Skeletal muscle satellite cell (primary cell): ENCODE data around the gene KCNG2.

Experiments used
- H3K27me3 ChIP-seq: 2 replicates; pipeline ENCODE4 v1.7.0; 2013; ENCODE audit warnings: low read length; ENCODE audit not compliant: control insufficient read depth, insufficient read depth
- H3K36me3 ChIP-seq: 2 replicates; pipeline ENCODE4 v1.7.0; 2013; ENCODE audit warnings: mild to moderate bottlenecking, control low read depth, low read length; ENCODE audit not compliant: insufficient read depth
- H3K4me1 ChIP-seq: 2 replicates; pipeline ENCODE4 v1.7.0; 2013; ENCODE audit warnings: low read length; ENCODE audit not compliant: control insufficient read depth, insufficient read depth
- H3K4me2 ChIP-seq: 2 replicates; pipeline ENCODE4 v1.7.0; 2013; ENCODE audit warnings: mild to moderate bottlenecking, low read length
- H3K4me3 ChIP-seq: 2 replicates; pipeline ENCODE4 v1.7.0; 2013; ENCODE audit warnings: low read length
- H3K9ac ChIP-seq: 2 replicates; pipeline ENCODE4 v1.7.0; 2013; ENCODE audit warnings: mild to moderate bottlenecking, low read depth, low read length, moderate library complexity
- H3K9me3 ChIP-seq: replicated peaks from 2 replicates; pipeline ENCODE4 v1.7.0; 2013; ENCODE audit warnings: mild to moderate bottlenecking, control low read depth, low read length

Gene KCNG2

DNA sequence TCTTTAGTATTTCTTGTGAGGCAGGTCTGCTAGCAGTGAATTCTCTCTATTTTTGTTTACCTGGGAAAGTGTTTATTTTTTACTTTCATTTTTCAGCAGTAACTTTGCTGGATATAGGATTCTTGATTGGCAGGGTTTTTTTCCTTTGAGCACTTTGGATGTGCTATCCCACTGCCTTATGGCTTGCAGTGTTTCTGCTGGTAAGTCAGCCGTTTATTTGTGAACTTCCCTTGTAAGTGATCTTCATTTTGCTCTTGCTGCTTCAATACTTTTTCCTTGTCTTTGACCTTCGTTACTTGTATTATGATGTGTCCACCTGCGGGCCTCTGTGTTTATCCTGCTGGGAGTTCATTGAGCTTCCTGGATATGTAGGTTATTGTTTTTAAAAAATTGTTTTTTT lies 99.0 kb downstream of the KCNG2 start:
- H3K9me3 ChIP-seq = peaks cover 56% of the 10 kb centered on the region
- H3K27me3 ChIP-seq = no peaks in the 10 kb centered on the region
- no peak overlapping the region for H3K4me2 ChIP-seq
- H3K36me3 ChIP-seq = peaks cover under 1% of the 10 kb centered on the region
- no peak overlapping the region for H3K9ac ChIP-seq
- no peaks in the 10 kb centered on the region for H3K4me1 ChIP-seq
- H3K4me3 ChIP-seq = no peak overlapping the region

DNA sequence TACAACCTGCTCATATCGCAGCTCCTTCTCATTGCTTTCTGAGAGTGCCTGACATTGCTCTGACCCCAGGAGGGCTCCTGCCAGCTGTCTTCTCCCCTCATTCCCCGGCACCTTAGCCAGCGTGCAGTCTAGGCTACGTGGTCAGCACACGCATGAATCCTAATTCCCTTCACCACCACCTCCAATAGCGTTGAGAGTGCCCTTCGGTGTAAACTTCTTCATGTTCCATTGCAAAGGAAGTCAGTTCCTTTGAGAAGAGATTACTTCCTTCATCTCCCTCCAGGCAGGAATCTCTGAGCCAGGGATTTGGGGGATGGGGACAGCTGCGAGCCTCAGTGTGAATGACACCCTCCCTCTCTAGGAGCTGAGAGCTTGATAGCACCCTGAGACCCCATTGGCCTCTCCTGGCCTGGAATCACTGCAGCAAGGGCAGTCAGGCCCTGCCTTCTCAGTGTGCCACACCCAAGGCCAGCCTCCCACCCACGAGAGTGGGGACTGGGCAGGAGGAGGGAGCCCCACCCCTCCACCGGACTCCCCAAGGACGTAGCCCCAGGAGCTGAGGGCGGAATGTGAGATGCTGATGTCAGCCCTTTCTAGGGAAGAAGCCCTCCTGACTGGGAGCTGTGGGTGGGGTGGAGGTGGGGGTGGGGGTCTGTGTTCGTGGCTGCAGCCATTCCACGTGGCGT lies 100.3 kb downstream of the KCNG2 start:
- H3K4me1 ChIP-seq = no peaks in the 10 kb centered on the region
- H3K4me2 ChIP-seq = no peak overlapping the region
- H3K36me3 ChIP-seq = peaks cover 14% of the 10 kb centered on the region
- no peaks in the 10 kb centered on the region for H3K27me3 ChIP-seq
- no peak overlapping the region for H3K4me3 ChIP-seq
- peaks cover 46% of the 10 kb centered on the region for H3K9me3 ChIP-seq
- no peak overlapping the region for H3K9ac ChIP-seq

- Histone ChIP-seq H3K4me3 (no peak overlapping the region), H3K9ac (no peak overlapping the region), H3K27me3 (no peaks in the 10 kb centered on the region), H3K36me3 (peaks cover 24% of the 10 kb centered on the region), H3K9me3 (peaks cover 36% of the 10 kb centered on the region), H3K4me2 (no peak overlapping the region), H3K4me1 (no peaks in the 10 kb centered on the region)
Measured at GRCh38 chr18:79898952-79899608, 101.3 kb downstream of the KCNG2 start.

DNA sequence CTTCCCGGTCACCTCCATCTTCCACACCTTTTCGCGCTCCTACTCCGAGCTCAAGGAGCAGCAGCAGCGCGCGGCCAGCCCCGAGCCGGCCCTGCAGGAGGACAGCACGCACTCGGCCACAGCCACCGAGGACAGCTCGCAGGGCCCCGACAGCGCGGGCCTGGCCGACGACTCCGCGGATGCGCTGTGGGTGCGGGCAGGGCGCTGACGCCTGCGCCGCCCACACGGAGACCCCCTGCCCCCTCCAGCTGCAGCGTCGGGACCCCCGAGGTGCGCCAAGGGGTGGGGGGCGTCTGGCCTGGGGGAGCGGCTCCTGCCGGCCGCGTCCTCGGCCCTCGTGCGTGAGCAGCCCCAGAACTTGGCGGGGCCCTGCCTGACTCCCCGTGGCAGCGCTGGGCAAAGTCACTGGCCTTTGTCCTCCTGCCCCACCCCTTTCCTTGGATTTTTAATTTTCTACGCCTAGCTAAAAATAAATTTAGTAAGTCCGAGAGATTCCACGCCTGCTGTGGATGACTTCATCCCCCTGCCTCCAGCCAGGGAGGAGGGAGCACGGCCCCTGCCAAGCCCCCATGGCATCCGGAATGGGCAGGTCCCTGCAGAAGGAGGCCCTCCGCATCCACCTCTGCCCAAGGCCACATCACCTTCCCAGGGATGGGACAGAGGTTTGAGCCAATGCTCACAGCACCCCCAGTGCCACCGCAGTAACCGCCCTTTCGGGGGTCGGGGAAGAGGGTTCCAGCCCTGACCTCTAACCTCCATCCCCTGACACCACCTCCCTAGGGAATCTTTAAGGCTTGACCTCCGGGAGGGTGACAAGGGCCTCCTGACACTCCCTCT lies 102.1 kb downstream of the KCNG2 start:
- Histone ChIP-seq H3K4me2 (no peak overlapping the region), H3K4me3 (no peak overlapping the region), H3K4me1 (no peaks in the 10 kb centered on the region), H3K9ac (no peak overlapping the region), H3K27me3 (no peaks in the 10 kb centered on the region), H3K36me3 (peaks cover 24% of the 10 kb centered on the region), H3K9me3 (peaks cover 34% of the 10 kb centered on the region)

GRCh38 chr18:79900610-79901570 lies 103.2 kb downstream of the KCNG2 start:
- H3K36me3 ChIP-seq = peaks cover 24% of the 10 kb centered on the region
- H3K4me2 ChIP-seq = no peak overlapping the region
- peaks cover 26% of the 10 kb centered on the region for H3K9me3 ChIP-seq
- H3K4me1 ChIP-seq = no peaks in the 10 kb centered on the region
- no peaks in the 10 kb centered on the region for H3K27me3 ChIP-seq
- H3K4me3 ChIP-seq = no peak overlapping the region
- no peak overlapping the region for H3K9ac ChIP-seq

DNA sequence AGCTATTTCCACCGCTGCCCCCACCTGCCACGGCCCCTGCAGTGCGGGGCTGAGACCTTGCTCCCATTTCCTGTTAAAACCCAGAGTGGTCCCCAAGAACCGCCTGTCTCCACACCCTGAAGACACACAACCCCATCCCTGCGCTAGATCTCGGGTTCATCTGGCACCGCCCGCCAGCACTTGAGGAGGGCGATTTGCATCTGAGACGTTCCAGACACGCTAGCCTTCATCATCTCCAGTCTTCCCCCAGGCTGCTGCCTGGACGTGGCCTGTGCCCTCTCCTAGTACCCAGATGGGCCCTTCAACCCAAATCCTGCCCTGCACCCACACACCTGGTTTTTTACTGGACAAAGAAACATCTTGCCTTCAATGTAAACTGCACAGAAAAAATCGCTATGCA lies 103.9 kb downstream of the KCNG2 start:
- H3K9me3 ChIP-seq = peaks cover 26% of the 10 kb centered on the region
- peaks cover 24% of the 10 kb centered on the region for H3K36me3 ChIP-seq
- H3K27me3 ChIP-seq = no peaks in the 10 kb centered on the region
- H3K9ac ChIP-seq = no peak overlapping the region
- H3K4me2 ChIP-seq = no peak overlapping the region
- no peaks in the 10 kb centered on the region for H3K4me1 ChIP-seq
- H3K4me3 ChIP-seq = no peak overlapping the region

GRCh38 chr18:79902075-79902474 lies 104.3 kb downstream of the KCNG2 start:
- H3K4me1 ChIP-seq = no peaks in the 10 kb centered on the region
- H3K27me3 ChIP-seq = no peaks in the 10 kb centered on the region
- H3K9me3 ChIP-seq = peaks cover 22% of the 10 kb centered on the region
- no peak overlapping the region for H3K4me2 ChIP-seq
- peaks cover 24% of the 10 kb centered on the region for H3K36me3 ChIP-seq
- H3K4me3 ChIP-seq = no peak overlapping the region
- no peak overlapping the region for H3K9ac ChIP-seq

DNA sequence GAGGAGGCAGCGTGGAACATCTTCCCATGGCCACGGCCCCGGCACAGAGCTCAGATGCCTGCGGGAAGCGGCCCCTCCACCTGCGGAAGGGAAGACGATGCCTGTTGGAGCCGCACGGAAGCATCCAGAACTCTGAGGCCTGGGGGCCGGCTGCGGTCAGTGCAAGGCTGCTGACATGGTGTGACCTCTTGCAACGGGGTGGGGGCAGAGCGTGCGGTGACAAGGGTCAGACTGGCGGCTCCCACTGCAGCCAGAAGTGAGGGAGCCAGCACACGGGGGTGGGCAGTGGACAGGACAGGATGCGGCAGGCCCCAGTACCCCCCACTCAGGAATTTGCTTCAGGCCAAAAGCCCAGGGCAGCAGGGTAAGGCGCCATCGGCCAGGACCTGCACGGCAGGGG lies 104.9 kb downstream of the KCNG2 start:
- no peak overlapping the region for H3K4me2 ChIP-seq
- H3K27me3 ChIP-seq = no peaks in the 10 kb centered on the region
- no peak overlapping the region for H3K9ac ChIP-seq
- no peaks in the 10 kb centered on the region for H3K4me1 ChIP-seq
- peaks cover 24% of the 10 kb centered on the region for H3K36me3 ChIP-seq
- no peak overlapping the region for H3K4me3 ChIP-seq
- H3K9me3 ChIP-seq = peaks cover 18% of the 10 kb centered on the region

DNA sequence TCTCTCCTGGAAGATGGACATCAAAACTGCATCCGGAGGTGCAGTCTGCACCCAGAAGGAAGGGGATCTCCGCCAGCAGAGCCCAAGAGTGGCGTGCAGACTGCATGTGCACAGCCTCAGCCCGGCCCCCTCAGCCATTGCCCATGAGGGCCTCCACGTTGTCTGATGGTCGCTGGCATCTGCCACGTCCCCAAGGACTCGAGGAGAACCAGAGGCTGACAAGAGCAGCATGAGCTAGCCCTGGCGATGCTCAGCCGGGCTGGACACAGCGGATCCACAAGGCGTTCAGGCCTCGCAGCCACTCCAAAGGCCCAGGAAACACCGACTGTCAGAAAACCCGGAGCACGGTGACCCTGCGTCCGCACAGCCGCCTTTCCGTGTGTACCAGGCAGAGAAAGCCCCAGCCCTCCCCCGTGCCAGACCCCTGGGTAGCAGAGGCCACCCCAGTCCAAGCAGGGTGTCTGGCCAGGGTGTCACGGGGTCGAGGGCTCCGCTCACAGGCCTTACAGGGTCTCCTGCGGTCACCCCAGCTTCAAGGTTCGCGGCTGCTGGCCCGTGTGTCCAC lies 105.4 kb downstream of the KCNG2 start:
- no peak overlapping the region for H3K4me3 ChIP-seq
- peaks cover 12% of the 10 kb centered on the region for H3K9me3 ChIP-seq
- no peak overlapping the region for H3K4me2 ChIP-seq
- H3K36me3 ChIP-seq = peaks cover 24% of the 10 kb centered on the region
- H3K27me3 ChIP-seq = no peaks in the 10 kb centered on the region
- H3K9ac ChIP-seq = no peak overlapping the region
- no peaks in the 10 kb centered on the region for H3K4me1 ChIP-seq

DNA sequence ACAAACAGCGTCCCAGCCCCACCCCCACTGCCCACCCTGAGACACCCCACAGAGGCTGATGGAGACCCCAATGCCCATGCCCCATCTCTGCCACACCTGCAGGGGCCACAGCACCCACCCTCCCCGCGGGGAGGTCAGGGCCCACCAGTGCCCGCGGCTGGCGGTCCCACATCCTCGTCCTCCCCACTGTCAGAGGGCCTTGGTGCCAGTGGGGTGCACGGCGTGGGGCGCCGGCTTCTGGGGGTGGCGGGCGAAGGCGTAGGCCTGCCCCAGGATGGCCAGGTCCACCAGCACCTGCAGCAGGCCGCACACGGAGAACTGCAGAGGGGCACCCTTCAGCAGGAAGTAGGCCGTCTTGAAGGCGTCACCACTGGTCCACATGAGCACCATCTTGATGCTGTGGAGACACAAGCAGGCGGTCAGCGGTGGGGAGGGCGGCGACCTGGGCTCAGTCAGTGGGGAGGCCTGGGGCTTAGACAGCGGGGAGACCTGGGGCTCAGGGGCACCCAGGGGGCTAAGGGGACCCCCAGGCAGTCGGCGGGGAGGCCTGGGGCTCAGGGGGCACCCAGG lies 106.1 kb downstream of the KCNG2 start:
- H3K9me3 ChIP-seq = peaks cover 9% of the 10 kb centered on the region
- H3K36me3 ChIP-seq = peaks cover 24% of the 10 kb centered on the region
- H3K4me2 ChIP-seq = no peak overlapping the region
- no peaks in the 10 kb centered on the region for H3K27me3 ChIP-seq
- no peak overlapping the region for H3K4me3 ChIP-seq
- H3K9ac ChIP-seq = no peak overlapping the region
- no peaks in the 10 kb centered on the region for H3K4me1 ChIP-seq
